Measurements from ENCODE around the gene ETV2.

GRCh38 chr19:35671818-35672217 is 30.3 kb downstream of the ETV2 start:
- TF ChIP-seq EZH2 (IDR thresholded peaks at IDR 0.05; ENCODE audit: insufficient read depth, poor library complexity, severe bottlenecking) (no peak), EZH2phosphoT487 (IDR thresholded peaks at IDR 0.05; ENCODE audit: insufficient read depth, low read depth) (no peak)

Measured in GM23248 (cell line).